Panc1 (cell line): ENCODE measurements around the gene SLC2A3.

Source experiments
- CTCF ChIP-seq: fragments of 450-650 bp; IDR thresholded peaks from 2 replicates; pipeline ENCODE4 v1.5.1; 2017; ENCODE audit warnings: mild to moderate bottlenecking
- SIN3A ChIP-seq: IDR thresholded peaks from 2 replicates; pipeline ENCODE4 v1.6.1; 2012; ENCODE audit warnings: low read depth, mild to moderate bottlenecking, low read length, moderate library complexity, borderline replicate concordance; ENCODE audit not compliant: insufficient read depth
- TF ChIP-seq, protein P1 (sequence below), 2 experiments: IDR thresholded peaks; 2 replicates each; pipeline ENCODE4 v1.6.1; 2011 to 2012; ENCODE audit warnings: low read depth in 2 of 2, control low read depth in 1 of 2, low read length in 1 of 2, mild to moderate bottlenecking in 1 of 2, moderate library complexity in 1 of 2; ENCODE audit not compliant: insufficient read depth in 1 of 2

DNA sequence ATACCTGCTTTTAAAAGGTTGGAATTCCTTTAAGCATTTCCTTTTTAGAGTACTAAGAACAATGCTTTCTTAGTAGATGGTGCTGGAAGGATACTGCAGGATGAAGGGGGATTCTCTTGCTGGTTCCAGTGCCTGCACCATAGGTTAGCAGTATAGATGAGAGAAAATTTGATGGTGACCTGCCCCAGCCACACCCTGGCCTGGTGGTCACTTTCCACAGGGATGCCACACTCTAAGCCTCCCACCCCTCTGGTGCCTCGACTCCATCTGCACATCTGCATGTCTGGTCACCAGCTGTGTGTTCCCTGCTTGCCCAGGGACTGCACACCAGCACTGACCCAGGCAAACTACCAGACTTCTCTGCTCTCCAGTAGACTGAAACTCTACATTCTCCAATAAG, 19.1 kb downstream of the SLC2A3 start:
- TF ChIP-seq, protein P1, sequence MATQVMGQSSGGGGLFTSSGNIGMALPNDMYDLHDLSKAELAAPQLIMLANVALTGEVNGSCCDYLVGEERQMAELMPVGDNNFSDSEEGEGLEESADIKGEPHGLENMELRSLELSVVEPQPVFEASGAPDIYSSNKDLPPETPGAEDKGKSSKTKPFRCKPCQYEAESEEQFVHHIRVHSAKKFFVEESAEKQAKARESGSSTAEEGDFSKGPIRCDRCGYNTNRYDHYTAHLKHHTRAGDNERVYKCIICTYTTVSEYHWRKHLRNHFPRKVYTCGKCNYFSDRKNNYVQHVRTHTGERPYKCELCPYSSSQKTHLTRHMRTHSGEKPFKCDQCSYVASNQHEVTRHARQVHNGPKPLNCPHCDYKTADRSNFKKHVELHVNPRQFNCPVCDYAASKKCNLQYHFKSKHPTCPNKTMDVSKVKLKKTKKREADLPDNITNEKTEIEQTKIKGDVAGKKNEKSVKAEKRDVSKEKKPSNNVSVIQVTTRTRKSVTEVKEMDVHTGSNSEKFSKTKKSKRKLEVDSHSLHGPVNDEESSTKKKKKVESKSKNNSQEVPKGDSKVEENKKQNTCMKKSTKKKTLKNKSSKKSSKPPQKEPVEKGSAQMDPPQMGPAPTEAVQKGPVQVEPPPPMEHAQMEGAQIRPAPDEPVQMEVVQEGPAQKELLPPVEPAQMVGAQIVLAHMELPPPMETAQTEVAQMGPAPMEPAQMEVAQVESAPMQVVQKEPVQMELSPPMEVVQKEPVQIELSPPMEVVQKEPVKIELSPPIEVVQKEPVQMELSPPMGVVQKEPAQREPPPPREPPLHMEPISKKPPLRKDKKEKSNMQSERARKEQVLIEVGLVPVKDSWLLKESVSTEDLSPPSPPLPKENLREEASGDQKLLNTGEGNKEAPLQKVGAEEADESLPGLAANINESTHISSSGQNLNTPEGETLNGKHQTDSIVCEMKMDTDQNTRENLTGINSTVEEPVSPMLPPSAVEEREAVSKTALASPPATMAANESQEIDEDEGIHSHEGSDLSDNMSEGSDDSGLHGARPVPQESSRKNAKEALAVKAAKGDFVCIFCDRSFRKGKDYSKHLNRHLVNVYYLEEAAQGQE (IDR thresholded peaks at IDR 0.05; ENCODE audit: insufficient read depth in 1 of 2, low read depth in 2 of 2, low read length in 1 of 2), result no peak
- no peak for TF ChIP-seq CTCF
- no peak for TF ChIP-seq SIN3A
